T-cell (primary cell): Measurements from ENCODE around the gene KLF13. TPM values are rescaled to one million over a fixed set of nuclear protein-coding genes. Genes with fewer than 3 reads are reported as not detected.

Source experiments
- ATAC-seq, 4 experiments: fragments of 200-7000 bp in 3 of 4; fragments of 150-1000 bp in 1 of 4; cut with Tn5 transposase; replicated peaks in 1 of 4; 1 replicate in 3 of 4; 2 replicates in 1 of 4; pipeline ENCODE4 v1.10.0; 2021; ENCODE audit warnings: moderate library complexity in 3 of 4, mild to moderate bottlenecking in 2 of 4, moderate number of reproducible peaks in 1 of 4
- CTCF ChIA-PET, 2 donors: fragments of 300-600 bp; sonication (Branson Sonifier 250); formaldehyde crosslinking; loops; one replicate each; lab custom pipeline; 2022; ENCODE audit warnings: antibody characterized with exemption in 2 of 2; lab: Charles Lee
- POLR2A ChIA-PET, 2 donors: fragments of 300-600 bp; sonication (Branson Sonifier 250); formaldehyde crosslinking; loops; one replicate each; lab custom pipeline; 2022; ENCODE audit warnings: antibody characterized with exemption in 2 of 2; lab: Charles Lee
- DNase-seq, 35 experiments: peaks; one replicate each; pipeline versions ENCODE4 v3.0.0 to v3.0.0-alpha.2; 2013 to 2023
- H3K27ac ChIP-seq: one replicate; pipeline ENCODE4 v1.5.1; 2013; ENCODE audit warnings: low read length
- H3K27me3 ChIP-seq, 2 experiments: replicated peaks in 1 of 2; 1 replicate in 1 of 2; 2 replicates in 1 of 2; pipeline versions ENCODE4 v1.6.1 to v1.7.0; 2013; ENCODE audit warnings: low read length in 1 of 2, mixed read lengths in 1 of 2; ENCODE audit not compliant: control insufficient read depth in 2 of 2, insufficient read depth in 2 of 2; ENCODE audit errors: extremely low read depth in 1 of 2
- H3K36me3 ChIP-seq, 2 donors: 1 replicate in 1 of 2; 2 replicates in 1 of 2; pipeline versions ENCODE4 v1.6.1 to v1.7.0; 2013; ENCODE audit warnings: low read length in 1 of 2; ENCODE audit not compliant: control insufficient read depth in 2 of 2, insufficient read depth in 1 of 2; ENCODE audit errors: extremely low read depth in 1 of 2
- H3K4me1 ChIP-seq, 2 experiments: 1 replicate in 1 of 2; 2 replicates in 1 of 2; pipeline versions ENCODE4 v1.6.1 to v1.7.0; 2013; ENCODE audit warnings: low read length in 2 of 2, mixed read lengths in 1 of 2; ENCODE audit not compliant: insufficient read depth in 2 of 2, control insufficient read depth in 1 of 2; ENCODE audit errors: extremely low read depth in 1 of 2
- H3K4me3 ChIP-seq, 2 donors: 1 replicate in 1 of 2; 2 replicates in 1 of 2; pipeline versions ENCODE4 v1.5.1 to v1.7.0; 2013; ENCODE audit warnings: mild to moderate bottlenecking in 2 of 2, low read length in 1 of 2, moderate library complexity in 1 of 2; ENCODE audit not compliant: control insufficient read depth in 1 of 2; ENCODE audit errors: extremely low read depth in 1 of 2
- H3K9me3 ChIP-seq: 2 replicates; pipeline ENCODE4 v1.7.0; 2013
- H3K27ac Mint-ChIP-seq, 2 donors: one replicate each; pipeline ENCODE4 v1.8.0; 2020 to 2021; ENCODE audit warnings: mild to moderate bottlenecking in 2 of 2, mixed read lengths in 2 of 2
- H3K27me3 Mint-ChIP-seq, 2 donors: one replicate each; pipeline ENCODE4 v1.8.0; 2021 to 2022; ENCODE audit warnings: mixed read lengths in 2 of 2
- H3K36me3 Mint-ChIP-seq: one replicate; pipeline ENCODE4 v1.8.0; 2021; ENCODE audit warnings: mixed read lengths
- H3K4me1 Mint-ChIP-seq, 3 donors: one replicate each; pipeline ENCODE4 v1.8.0; 2020 to 2022; ENCODE audit warnings: mixed read lengths in 3 of 3, mild to moderate bottlenecking in 1 of 3
- H3K4me3 Mint-ChIP-seq, 3 donors: one replicate each; pipeline ENCODE4 v1.8.0; 2020 to 2022; ENCODE audit warnings: mild to moderate bottlenecking in 3 of 3, mixed read lengths in 3 of 3, moderate library complexity in 3 of 3
- H3K9me3 Mint-ChIP-seq, 3 donors: one replicate each; pipeline ENCODE4 v1.8.0; 2020 to 2022; ENCODE audit warnings: mixed read lengths in 3 of 3
- WGBS: methylation state at CpG from one replicate; pipeline ENCODE4 v1.1.5; 2013; ENCODE audit warnings: missing lambda C conversion rate; ENCODE audit not compliant: insufficient coverage; 5-methylcytosine and 5-hydroxymethylcytosine counted together
- total RNA-seq, 35 experiments: library from RNA in 6 of 35; stranded (reverse) in 6 of 35; fragments of 120-200 nt in 1 of 35; gene quantifications; one replicate each; pipeline versions ENCODE4 v1.2.1 to v1.2.4 and lab custom pipeline; 2013 to 2026

The KLF13 gene
- total RNA-seq, 5 donors from 2014 or later (not counting 1 experiment from before 2014, with no cell fraction given), result 218 to 327 (median 288) TPM

DNA sequence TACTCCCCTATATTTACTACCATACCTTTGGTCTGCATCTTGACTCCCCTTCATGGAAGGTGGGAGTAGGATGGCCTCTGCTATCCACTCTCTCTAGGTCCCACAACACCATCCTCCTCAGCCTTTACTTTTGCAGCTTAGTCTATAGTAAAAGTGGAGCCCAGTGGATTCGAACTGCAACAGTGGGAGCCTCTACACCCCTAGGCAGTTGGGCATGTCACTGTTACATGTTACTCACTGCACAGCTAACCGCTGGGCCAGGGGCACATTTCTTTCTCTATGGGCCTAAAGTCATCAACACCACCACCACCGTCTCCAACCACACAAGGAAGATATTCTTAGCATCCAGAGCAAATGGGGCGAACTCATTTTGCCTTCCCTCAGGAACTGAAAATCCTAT, 62.9 kb downstream of the KLF13 start:
- no peak for ATAC-seq
- Mint-ChIP-seq H3K9me3 (peaks cover 0 to 5% (median 0%) of the 10 kb centered on the region in 3 donors), H3K36me3 (peaks cover 2% of the 10 kb centered on the region), H3K4me1 (peaks cover 67 to 72% (median 70%) of the 10 kb centered on the region in 3 donors), H3K4me3 (peak overlapping the region; percentile 7 to 63 (median 19)), H3K27me3 (no peaks in the 10 kb centered on the region), H3K27ac (peak overlapping the region; percentile 77 to 83)
- no peaks in the 10 kb centered on the region for H3K9me3 ChIP-seq
- H3K27ac ChIP-seq, result peak overlapping the region; percentile 13
- peaks cover 30 to 72% of the 10 kb centered on the region in 2 experiments for H3K4me1 ChIP-seq
- WGBS, result no CpG with 5 or more reads among the region's 4 CpGs
- POLR2A ChIA-PET, result interaction anchor here in 1 of 2 donors (0.5 to 0.6 kb wide), 2 partner anchors 24 to 179 kb away, joined by 3 to 5 read pairs; no protein-coding TSS in a partner anchor
- H3K4me3 ChIP-seq, result no peak overlapping the region
- CTCF ChIA-PET, result interaction anchor here in 1 of 2 donors (1.1 kb wide), 1 partner anchor 24 kb away, joined by 3 read pairs; no protein-coding TSS in a partner anchor
- no peak for DNase-seq
- no peaks in the 10 kb centered on the region for H3K27me3 ChIP-seq
- H3K36me3 ChIP-seq, result no peaks in the 10 kb centered on the region

DNA sequence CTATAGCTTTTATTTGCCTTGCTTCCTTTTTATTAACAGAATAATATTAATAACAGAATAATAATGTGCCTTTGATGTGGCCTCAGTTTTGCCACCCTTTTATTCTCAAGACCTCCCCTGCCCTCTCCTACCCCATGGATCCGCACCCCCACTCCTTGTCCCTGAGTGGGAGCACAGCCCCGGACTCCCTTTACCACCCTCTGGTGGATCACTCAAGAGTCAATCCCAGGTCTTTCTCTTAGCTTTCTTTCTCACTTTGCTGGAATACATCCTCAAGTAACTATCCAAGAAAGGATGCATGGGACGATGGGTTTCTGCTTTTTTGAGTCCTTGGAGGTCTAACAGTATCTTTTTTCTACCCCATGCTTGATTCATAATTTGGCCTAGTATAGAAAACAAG, 63.4 kb downstream of the KLF13 start:
- peaks cover 0 to 5% (median 0%) of the 10 kb centered on the region in 3 donors for H3K9me3 Mint-ChIP-seq
- ATAC-seq (no peak), DNase-seq (no peak)
- peak overlapping the region; percentile 8 to 52 (median 35) for H3K4me3 Mint-ChIP-seq
- POLR2A ChIA-PET, result no interaction called here
- Histone ChIP-seq H3K27ac (peak overlapping the region; percentile 13), H3K9me3 (no peaks in the 10 kb centered on the region), H3K27me3 (no peaks in the 10 kb centered on the region), H3K4me3 (no peak overlapping the region), H3K36me3 (no peaks in the 10 kb centered on the region), H3K4me1 (peaks cover 30 to 70% of the 10 kb centered on the region in 2 experiments)
- H3K27ac Mint-ChIP-seq, result peak overlapping the region; percentile 83
- CTCF ChIA-PET, result no interaction called here
- 100% methylated on average over 2 of the region's 3 CpGs for WGBS
- peaks cover 2% of the 10 kb centered on the region for H3K36me3 Mint-ChIP-seq
- peaks cover 62 to 68% (median 68%) of the 10 kb centered on the region in 3 donors for H3K4me1 Mint-ChIP-seq
- H3K27me3 Mint-ChIP-seq, result no peaks in the 10 kb centered on the region

DNA sequence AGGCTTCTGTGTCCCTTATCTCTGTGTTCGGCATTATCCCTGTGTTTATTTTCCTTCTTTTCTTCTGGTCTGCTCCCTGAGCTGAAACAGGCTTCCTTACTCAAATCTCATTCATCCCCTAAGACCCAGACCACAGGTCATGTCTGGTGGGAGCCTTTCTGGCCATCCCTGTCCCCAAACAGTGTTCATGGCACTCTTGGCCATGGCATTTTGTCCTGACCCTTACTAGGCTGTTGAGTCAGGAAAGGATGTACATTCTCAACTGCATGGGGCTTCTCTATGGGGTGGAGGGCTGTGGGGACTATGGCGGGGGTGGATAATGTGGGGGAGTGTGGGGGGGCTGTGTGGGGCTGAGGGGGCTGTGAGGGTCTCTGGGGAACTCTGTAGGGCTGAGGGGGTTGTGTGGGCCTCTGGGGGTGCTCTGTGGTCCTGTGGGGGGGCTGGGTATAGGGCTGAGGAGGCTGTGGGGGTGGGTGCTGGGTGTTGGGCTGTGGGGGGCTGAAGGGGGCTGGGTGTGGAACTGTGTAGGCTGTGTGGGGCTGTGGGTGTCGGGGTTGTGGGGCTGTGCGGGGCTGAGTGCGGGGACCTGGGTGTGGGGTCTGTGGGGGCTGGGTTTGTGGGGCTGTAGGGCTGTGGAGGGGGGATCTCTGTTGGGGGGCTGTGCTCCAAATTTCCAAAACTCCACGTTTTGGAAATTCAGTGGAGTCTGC, 64.3 kb downstream of the KLF13 start:
- no peak for ATAC-seq
- peaks cover 24 to 63% of the 10 kb centered on the region in 2 experiments for H3K4me1 ChIP-seq
- Mint-ChIP-seq H3K36me3 (no peaks in the 10 kb centered on the region), H3K27ac (peak overlapping the region; percentile 83), H3K27me3 (no peaks in the 10 kb centered on the region), H3K9me3 (no peaks in the 10 kb centered on the region), H3K4me3 (peak overlapping the region; percentile 8 to 52 (median 35)), H3K4me1 (peaks cover 54 to 62% (median 59%) of the 10 kb centered on the region in 3 donors)
- no peaks in the 10 kb centered on the region for H3K9me3 ChIP-seq
- ChIA-PET CTCF (interaction anchor here (0.9 to 2.9 kb wide), 2 partner anchors 44 to 191 kb away, joined by 4 to 15 read pairs; no protein-coding TSS in a partner anchor), POLR2A (no interaction called here)
- WGBS, result 90% methylated on average over 2 of the region's 6 CpGs
- DNase-seq, result peak in 1 of 35 experiments; percentile 1
- no peaks in the 10 kb centered on the region for H3K36me3 ChIP-seq
- no peaks in the 10 kb centered on the region for H3K27me3 ChIP-seq
- no peak overlapping the region for H3K4me3 ChIP-seq
- peak overlapping the region; percentile 38 for H3K27ac ChIP-seq

DNA sequence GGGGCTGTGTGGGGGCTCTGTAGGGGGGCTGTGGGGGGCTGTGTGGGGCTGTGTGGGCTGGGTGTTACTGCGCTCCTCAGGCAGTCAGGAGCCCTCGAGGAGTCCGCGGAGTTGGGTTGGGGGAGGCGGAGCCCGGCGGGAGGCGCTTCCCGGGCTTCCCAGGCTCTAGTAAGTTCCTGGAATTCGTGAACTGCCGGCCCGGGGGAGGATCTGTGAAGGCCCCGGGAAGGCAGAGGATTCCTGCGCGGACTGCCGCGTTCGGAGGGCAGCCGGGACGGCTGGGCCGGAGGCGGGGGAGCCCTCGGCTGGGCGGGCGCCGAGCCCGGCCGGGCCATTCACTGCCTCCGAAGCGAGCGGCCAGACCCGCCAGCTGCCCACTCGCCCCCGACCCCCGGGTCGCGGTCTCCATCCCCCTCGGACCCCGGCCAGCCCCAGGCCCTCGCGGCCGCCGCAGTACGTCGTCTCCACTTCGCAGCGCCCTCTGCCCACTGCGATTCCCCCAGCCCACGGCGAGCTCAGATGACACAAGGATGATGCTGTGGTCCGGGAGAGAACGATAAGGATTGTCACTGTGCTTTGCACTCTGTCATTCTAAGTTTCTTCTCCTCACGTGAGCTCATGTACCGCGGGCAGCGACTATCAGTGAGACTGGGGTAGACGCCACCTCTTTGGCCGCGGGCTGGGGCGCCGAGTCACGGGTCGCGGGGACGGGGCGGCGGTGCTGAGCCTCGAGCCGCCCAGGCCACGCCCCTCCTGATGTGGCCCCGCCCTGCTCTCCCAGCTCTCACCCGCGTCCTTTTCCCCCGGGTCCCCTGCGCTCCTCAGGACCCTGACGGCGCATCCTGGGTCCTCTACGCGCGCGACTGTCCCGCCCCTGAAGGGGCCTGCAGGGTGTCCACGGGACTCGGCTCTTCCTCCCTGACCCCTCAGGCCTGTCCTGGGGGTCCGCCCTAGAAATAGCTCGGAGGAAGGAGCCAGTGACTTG, 65.3 kb downstream of the KLF13 start:
- no peaks in the 10 kb centered on the region for H3K36me3 Mint-ChIP-seq

DNA sequence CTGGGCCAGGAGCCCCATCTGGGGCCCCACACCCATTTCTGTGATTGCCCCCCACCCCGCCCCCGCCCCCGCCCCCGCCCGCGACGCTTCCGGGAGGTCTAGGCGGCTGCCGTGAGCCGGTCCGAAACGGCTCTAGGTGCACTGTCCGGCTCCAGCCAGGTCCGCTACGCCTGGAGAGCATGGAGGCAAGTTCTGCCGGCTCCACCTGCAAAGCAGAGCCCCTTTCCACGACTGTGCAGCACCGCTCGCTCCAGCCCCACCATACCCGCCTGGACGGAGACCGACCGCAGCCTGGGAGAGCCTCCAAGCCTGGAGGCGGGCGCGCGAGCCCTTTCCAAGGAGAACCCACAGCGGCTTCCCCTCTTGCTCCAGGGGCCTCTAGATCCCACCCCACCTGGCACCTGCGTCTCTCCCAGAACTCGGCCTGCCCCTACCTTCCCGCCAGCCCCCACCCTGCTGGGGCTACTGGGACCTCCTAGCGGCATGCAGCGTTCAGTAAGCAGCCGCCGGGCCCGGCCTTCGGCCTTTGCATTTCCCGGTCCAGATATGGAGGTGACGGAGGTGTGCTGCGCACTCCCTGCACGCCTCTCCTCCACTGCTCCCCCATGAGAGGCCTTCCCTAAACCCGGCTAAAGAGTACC, 66.2 kb downstream of the KLF13 start:
- ChIA-PET POLR2A (interaction anchor here in 1 of 2 donors (1.3 to 1.4 kb wide), 2 partner anchors 27 to 42 kb away, joined by 5 to 9 read pairs; no protein-coding TSS in a partner anchor), CTCF (interaction anchor here (1.1 to 2.9 kb wide), 3 partner anchors 27 to 42 kb away, joined by 4 to 15 read pairs (median 6); no protein-coding TSS in a partner anchor)
- Histone ChIP-seq H3K4me3 (peak overlapping the region; percentile 61 to 83), H3K4me1 (peaks cover 9 to 53% of the 10 kb centered on the region in 2 experiments), H3K9me3 (no peaks in the 10 kb centered on the region), H3K27ac (peak overlapping the region; percentile 72), H3K36me3 (no peaks in the 10 kb centered on the region), H3K27me3 (no peaks in the 10 kb centered on the region)
- 19% methylated on average over 34 of the region's 43 CpGs for WGBS
- Mint-ChIP-seq H3K4me3 (peak overlapping the region; percentile 84 to 93 (median 85)), H3K27ac (peak overlapping the region; percentile 67 to 96), H3K4me1 (peaks cover 39 to 50% (median 43%) of the 10 kb centered on the region in 3 donors), H3K36me3 (no peaks in the 10 kb centered on the region), H3K27me3 (no peaks in the 10 kb centered on the region), H3K9me3 (no peaks in the 10 kb centered on the region)
- DNase-seq (peak in 1 of 35 experiments; percentile 35), ATAC-seq (peak; percentile 18 to 40 (median 22))

More for the DNA sequence above, 65.3 kb downstream of the KLF13 start:
- Histone ChIP-seq H3K27ac (peak overlapping the region; percentile 72), H3K36me3 (no peaks in the 10 kb centered on the region), H3K4me3 (peak overlapping the region; percentile 61 to 83), H3K9me3 (no peaks in the 10 kb centered on the region), H3K4me1 (peaks cover 16 to 53% of the 10 kb centered on the region in 2 experiments), H3K27me3 (no peaks in the 10 kb centered on the region)
- no peaks in the 10 kb centered on the region for H3K9me3 Mint-ChIP-seq
- peak overlapping the region; percentile 84 to 93 (median 85) for H3K4me3 Mint-ChIP-seq
- peaks cover 46 to 54% (median 48%) of the 10 kb centered on the region in 3 donors for H3K4me1 Mint-ChIP-seq
- WGBS, result 1% methylated on average over 80 of the region's 86 CpGs
- ChIA-PET CTCF (interaction anchor here (0.9 to 2.9 kb wide), 4 partner anchors 26 to 192 kb away, joined by 4 to 15 read pairs (median 5); no protein-coding TSS in a partner anchor), POLR2A (interaction anchor here (0.5 to 1.4 kb wide), 5 partner anchors 26 to 921 kb away, joined by 3 to 9 read pairs (median 4); no protein-coding TSS in a partner anchor)
- peak overlapping the region; percentile 96 for H3K27ac Mint-ChIP-seq
- no peaks in the 10 kb centered on the region for H3K27me3 Mint-ChIP-seq
- peak; percentile 45 to 89 (median 71) for DNase-seq
- ATAC-seq, result peak; percentile 82 to 85 (median 84)
